ENCODE results near the gene ZNF200.
A peak's percentile ranks its signal among the peaks of the same experiment; 100 is the strongest.

Gene ZNF200

DNA sequence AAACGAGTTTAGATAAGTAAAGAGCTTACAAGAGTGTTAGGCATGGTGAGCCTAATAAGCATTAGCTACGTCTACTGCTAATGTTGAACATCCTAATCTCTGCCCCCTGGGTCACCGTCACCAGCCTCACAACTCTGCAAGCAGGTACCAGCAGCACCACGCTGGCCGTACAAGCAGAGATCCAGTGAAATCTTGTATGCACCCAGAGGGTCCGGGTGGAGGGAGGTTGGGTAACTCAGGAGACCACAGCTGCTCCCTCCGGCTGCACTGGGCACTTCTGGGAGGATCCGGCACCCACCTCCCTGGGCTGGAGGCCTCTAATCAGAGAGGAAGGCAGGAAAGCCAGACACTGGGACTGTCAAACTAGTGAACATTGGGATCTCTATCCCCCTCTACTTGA lies 55.3 kb downstream of the ZNF200 start:
- TF ChIP-seq, protein P1, sequence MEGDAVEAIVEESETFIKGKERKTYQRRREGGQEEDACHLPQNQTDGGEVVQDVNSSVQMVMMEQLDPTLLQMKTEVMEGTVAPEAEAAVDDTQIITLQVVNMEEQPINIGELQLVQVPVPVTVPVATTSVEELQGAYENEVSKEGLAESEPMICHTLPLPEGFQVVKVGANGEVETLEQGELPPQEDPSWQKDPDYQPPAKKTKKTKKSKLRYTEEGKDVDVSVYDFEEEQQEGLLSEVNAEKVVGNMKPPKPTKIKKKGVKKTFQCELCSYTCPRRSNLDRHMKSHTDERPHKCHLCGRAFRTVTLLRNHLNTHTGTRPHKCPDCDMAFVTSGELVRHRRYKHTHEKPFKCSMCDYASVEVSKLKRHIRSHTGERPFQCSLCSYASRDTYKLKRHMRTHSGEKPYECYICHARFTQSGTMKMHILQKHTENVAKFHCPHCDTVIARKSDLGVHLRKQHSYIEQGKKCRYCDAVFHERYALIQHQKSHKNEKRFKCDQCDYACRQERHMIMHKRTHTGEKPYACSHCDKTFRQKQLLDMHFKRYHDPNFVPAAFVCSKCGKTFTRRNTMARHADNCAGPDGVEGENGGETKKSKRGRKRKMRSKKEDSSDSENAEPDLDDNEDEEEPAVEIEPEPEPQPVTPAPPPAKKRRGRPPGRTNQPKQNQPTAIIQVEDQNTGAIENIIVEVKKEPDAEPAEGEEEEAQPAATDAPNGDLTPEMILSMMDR (IDR thresholded peaks at IDR 0.05; ENCODE audit: insufficient read depth, missing control alignments) = no peak
- FAIRE-seq (no peak), DNase-seq (ENCODE audit: insufficient read length, low spot score) (no peak)

DNA sequence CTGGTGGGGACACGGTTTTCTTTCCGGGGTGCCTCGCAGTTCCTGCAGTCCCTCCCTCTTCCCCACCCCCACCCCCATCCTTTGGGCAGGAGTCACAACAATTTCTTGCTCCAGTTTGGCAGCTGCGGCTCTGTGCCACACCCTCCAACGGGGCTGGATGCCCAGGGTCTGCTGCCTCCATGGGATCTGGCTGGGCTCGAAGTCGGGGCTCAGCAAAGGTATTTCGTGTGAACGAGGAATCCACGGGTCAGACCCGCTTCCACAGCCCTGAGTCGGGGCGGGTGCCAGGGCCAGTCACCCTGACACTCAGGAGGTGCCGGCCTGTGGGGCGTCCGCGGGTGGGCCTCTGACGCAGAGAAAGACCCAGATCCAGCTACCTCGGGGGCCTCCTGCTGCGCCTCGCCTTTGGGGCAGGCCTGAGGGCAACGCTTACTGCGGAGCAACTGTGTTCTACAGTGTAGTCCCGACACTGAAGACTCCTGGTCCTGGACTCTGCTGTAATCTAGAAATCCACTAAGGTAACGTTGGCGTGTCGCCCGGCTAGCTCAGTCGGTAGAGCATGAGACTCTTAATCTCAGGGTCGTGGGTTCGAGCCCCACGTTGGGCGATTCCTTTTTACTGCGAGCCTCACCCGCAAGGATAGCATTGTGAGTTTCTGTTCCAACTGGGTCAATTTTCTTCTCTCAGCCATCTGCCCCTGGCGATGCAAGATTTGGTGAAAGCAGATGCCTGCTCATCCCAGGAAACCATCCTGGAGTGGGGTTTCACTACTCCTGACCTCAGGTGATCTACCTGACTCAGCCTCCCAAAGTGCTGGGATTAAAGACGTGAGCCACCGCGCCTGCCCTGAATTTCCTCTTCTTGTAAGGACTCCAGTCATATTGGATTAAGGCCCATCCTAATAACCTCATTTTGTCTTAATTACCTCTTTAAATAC lies 59.5 kb downstream of the ZNF200 start:
- TF ChIP-seq, protein P1 (IDR thresholded peaks at IDR 0.05; ENCODE audit: insufficient read depth, missing control alignments) = no peak
- no peak for DNase-seq (ENCODE audit: insufficient read length, low spot score)
- no peak for FAIRE-seq

DNA sequence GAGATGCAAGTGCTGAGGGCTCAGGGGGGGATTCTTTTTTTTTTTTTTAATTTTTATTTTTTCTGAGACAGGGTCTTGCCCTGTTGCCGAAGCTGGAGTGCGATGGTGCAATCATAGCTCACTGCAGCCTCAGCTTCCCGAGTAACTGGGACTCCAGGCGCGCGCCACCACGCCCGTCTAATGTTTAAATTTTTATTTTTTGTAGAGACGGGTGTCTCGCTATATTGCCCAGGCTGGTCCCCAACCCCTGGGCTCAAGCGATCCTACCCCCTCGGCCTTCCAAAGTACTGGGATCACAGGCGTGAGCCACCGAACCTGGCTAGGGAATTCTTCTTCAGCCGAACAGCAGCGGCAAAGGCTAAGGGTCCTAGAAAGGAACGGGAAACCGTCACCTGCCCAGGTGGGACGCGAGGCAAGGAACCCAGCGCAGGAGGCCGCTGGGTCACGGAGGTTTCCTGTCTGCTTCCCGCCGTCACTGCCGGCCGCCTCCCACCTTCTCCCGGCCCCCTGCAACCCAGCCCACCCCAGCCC lies 60.3 kb downstream of the ZNF200 start:
- DNase-seq (ENCODE audit: insufficient read length, low spot score) (no peak), FAIRE-seq (no peak)
- TF ChIP-seq, protein P1 (IDR thresholded peaks at IDR 0.05; ENCODE audit: insufficient read depth, missing control alignments) = no peak

DNA sequence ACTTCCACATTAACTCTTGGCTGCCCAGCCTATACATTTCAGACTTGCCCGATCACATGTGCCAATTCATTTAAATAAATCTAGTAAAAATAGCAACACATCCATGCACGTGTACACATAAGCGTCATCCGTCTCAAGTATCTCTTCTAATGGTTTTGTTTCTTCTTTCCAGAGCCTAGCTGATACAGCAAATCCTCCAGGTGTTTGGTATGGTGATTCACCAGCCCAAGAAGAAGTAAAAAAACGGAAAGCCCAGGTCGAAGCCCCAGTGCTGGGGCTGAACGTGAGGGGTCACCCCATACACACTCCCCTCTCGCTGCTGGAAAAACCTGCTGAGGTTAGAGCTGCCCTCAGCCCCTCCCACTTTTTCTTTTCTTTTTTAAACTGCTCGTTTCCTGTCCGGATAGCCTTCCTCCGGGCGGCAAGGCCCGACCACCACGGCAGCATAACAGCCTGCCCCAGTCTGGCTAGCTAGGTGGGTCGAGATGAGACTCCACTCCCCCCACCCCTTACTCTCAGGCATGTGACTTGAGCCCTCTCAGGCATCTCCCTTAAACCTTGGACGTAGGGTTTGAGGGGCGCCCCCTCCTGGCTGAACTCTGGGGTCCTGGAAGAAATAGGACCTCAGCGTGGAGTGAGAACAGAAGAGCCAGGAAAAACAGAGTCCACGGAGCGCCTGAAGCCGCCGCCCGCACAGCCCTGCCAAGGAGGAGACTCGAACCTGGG lies 60.9 kb downstream of the ZNF200 start:
- DNase-seq (ENCODE audit: insufficient read length, low spot score) (no peak), FAIRE-seq (no peak)
- TF ChIP-seq, protein P1 (IDR thresholded peaks at IDR 0.05; ENCODE audit: insufficient read depth, missing control alignments) = peak; percentile 58
